OCI-LY1 (cell line): ENCODE results near the gene RMND5A.

Source experiments
- H2AFZ ChIP-seq: fragments of 200-600 bp; sonication (generic), shearing (Covaris generic); 2 replicates; pipeline ENCODE4 v1.6.0; 2014; ENCODE audit warnings: antibody characterized with exemption, mild to moderate bottlenecking, low read length
- H3F3A ChIP-seq: fragments of 200-600 bp; sonication (generic), shearing (Covaris generic); 2 replicates; pipeline ENCODE4 v1.6.0; 2014; ENCODE audit warnings: mild to moderate bottlenecking, antibody characterized with exemption, low read length, moderate library complexity; ENCODE audit not compliant: insufficient read depth
- H3K27ac ChIP-seq: fragments of 200-600 bp; sonication (generic); 2 replicates; pipeline ENCODE4 v1.5.1; 2014; ENCODE audit warnings: low read length, mixed run types, mild to moderate bottlenecking, low read depth; ENCODE audit not compliant: poor library complexity, severe bottlenecking
- H3K27me3 ChIP-seq: fragments of 200-600 bp; sonication (generic); 2 replicates; pipeline ENCODE4 v1.6.0; 2014; ENCODE audit warnings: antibody characterized with exemption, mild to moderate bottlenecking, low read length, moderate library complexity; ENCODE audit not compliant: insufficient read depth
- H3K36me3 ChIP-seq: fragments of 200-600 bp; sonication (generic); 2 replicates; pipeline ENCODE4 v1.6.1; 2014; ENCODE audit warnings: mild to moderate bottlenecking, antibody characterized with exemption, low read length, moderate library complexity, mixed read lengths; ENCODE audit not compliant: insufficient read depth
- H3K4me1 ChIP-seq: fragments of 200-600 bp; sonication (generic); 2 replicates; pipeline ENCODE4 v1.5.1; 2014; ENCODE audit warnings: mild to moderate bottlenecking, low read length, moderate library complexity; ENCODE audit not compliant: insufficient read depth, severe bottlenecking
- H3K4me2 ChIP-seq: fragments of 200-600 bp; sonication (generic), shearing (Covaris generic); 2 replicates; pipeline ENCODE4 v1.6.1; 2014; ENCODE audit warnings: low read length
- H3K4me3 ChIP-seq: fragments of 200-600 bp; sonication (generic); 2 replicates; pipeline ENCODE4 v1.5.1; 2014; ENCODE audit warnings: low read length, low read depth, mild to moderate bottlenecking, mixed read lengths; ENCODE audit not compliant: poor library complexity, severe bottlenecking
- H3K79me2 ChIP-seq: fragments of 200-600 bp; shearing (Covaris generic); 2 replicates; pipeline ENCODE4 v1.6.1; 2016; ENCODE audit warnings: mixed run types, low read length, mixed read lengths; ENCODE audit not compliant: insufficient read depth
- H3K9ac ChIP-seq: fragments of 200-600 bp; sonication (generic), shearing (Covaris generic); 2 replicates; pipeline ENCODE4 v1.6.1; 2014; ENCODE audit warnings: mild to moderate bottlenecking, low read length, mixed read lengths
- H3K9me2 ChIP-seq: fragments of 200-600 bp; sonication (generic), shearing (Covaris generic); 2 replicates; pipeline ENCODE4 v1.6.1; 2014; ENCODE audit warnings: low read depth, mild to moderate bottlenecking, low read length, mixed read lengths
- H3K9me3 ChIP-seq: fragments of 200-600 bp; shearing (Covaris generic); 2 replicates; pipeline ENCODE4 v1.6.1; 2014; ENCODE audit warnings: low read length, mixed read lengths
- H4K20me1 ChIP-seq: fragments of 200-600 bp; sonication (generic), shearing (Covaris generic); 2 replicates; pipeline ENCODE4 v1.6.0; 2016; ENCODE audit warnings: mild to moderate bottlenecking, low read length; ENCODE audit not compliant: insufficient read depth
- CTCF ChIP-seq: fragments of 200-600 bp; sonication (generic), shearing (Covaris generic); IDR thresholded peaks from 2 replicates; pipeline ENCODE4 v1.5.1; 2017; ENCODE audit warnings: mild to moderate bottlenecking, antibody characterized with exemption, low read length, moderate library complexity, mixed read lengths
- EZH2 ChIP-seq: fragments of 200-600 bp; sonication (generic), shearing (Covaris generic); IDR thresholded peaks from 2 replicates; pipeline ENCODE4 v1.8.0; 2017; ENCODE audit warnings: borderline replicate concordance, mixed run types, mild to moderate bottlenecking, antibody characterized with exemption, low read length, moderate library complexity, mixed read lengths

Gene RMND5A

GRCh38 chr2:86789687-86790133, 69.6 kb downstream of the RMND5A start:
- Histone ChIP-seq H3K4me2 (no peak overlapping the region), H3K9ac (no peak overlapping the region), H3K79me2 (no peaks in the 10 kb centered on the region), H3K27ac (no peak overlapping the region), H3K4me1 (no peaks in the 10 kb centered on the region), H3K36me3 (no peaks in the 10 kb centered on the region), H3F3A (no peaks in the 10 kb centered on the region), H3K9me2 (no peaks in the 10 kb centered on the region), H3K27me3 (no peaks in the 10 kb centered on the region), H4K20me1 (no peaks in the 10 kb centered on the region), H3K4me3 (no peak overlapping the region), H3K9me3 (no peaks in the 10 kb centered on the region), H2AFZ (no peak overlapping the region)
- TF ChIP-seq EZH2 (no peak), CTCF (no peak)

- H3K9me2 ChIP-seq, result no peaks in the 10 kb centered on the region
- no peaks in the 10 kb centered on the region for H3K4me1 ChIP-seq
- H3K36me3 ChIP-seq, result no peaks in the 10 kb centered on the region
- H3K9me3 ChIP-seq, result no peaks in the 10 kb centered on the region
- H3K27me3 ChIP-seq, result no peaks in the 10 kb centered on the region
- no peak overlapping the region for H2AFZ ChIP-seq
- no peaks in the 10 kb centered on the region for H3K79me2 ChIP-seq
- H3F3A ChIP-seq, result no peaks in the 10 kb centered on the region
- H3K4me3 ChIP-seq, result no peak overlapping the region
- H3K4me2 ChIP-seq, result no peak overlapping the region
- no peak overlapping the region for H3K27ac ChIP-seq
- no peaks in the 10 kb centered on the region for H4K20me1 ChIP-seq
- TF ChIP-seq EZH2 (no peak), CTCF (no peak)
- H3K9ac ChIP-seq, result no peak overlapping the region
Observed at GRCh38 chr2:86790134-86790675, 70.1 kb downstream of the RMND5A start.

- Histone ChIP-seq H3K9me2 (no peaks in the 10 kb centered on the region), H4K20me1 (no peaks in the 10 kb centered on the region), H3K79me2 (no peaks in the 10 kb centered on the region), H3K4me1 (no peaks in the 10 kb centered on the region), H3F3A (no peaks in the 10 kb centered on the region), H2AFZ (no peak within 1 kb of the TSS), H3K4me2 (no peak within 1 kb of the TSS), H3K36me3 (no peaks in the 10 kb centered on the region), H3K9ac (no peak within 1 kb of the TSS), H3K9me3 (no peaks in the 10 kb centered on the region), H3K4me3 (no peak within 1 kb of the TSS), H3K27me3 (no peaks in the 10 kb centered on the region), H3K27ac (no peak within 1 kb of the TSS)
- TF ChIP-seq EZH2, result no peak
- TF ChIP-seq CTCF, result no peak
Observed at GRCh38 chr2:86790676-86791572, 70.8 kb downstream of the RMND5A start, which contains the start of gene CD8A. Gene CD8A, minus strand, starts transcription at chr2:86790913. Its CDS starts 88 bp downstream, at chr2:86790825.
